Esophagus muscularis mucosa (tissue), 4 donors: Measurements from ENCODE around the gene CNTFR. TPM values are rescaled to one million over a fixed set of nuclear protein-coding genes. Genes with fewer than 3 reads are reported as not detected.

ENCODE experiments used
- DNase-seq: peaks from one replicate; pipeline ENCODE4 v3.0.0-alpha.2; 2017; ENCODE audit errors: extremely low spot score
- H3K27ac ChIP-seq, 4 donors: fragments of 200-600 bp; sonication (generic); replicated peaks in 1 of 4; 1 replicate in 3 of 4; 2 replicates in 1 of 4; pipeline ENCODE4 v1.5.1; 2016 to 2019; ENCODE audit warnings: mild to moderate bottlenecking in 1 of 4
- H3K27me3 ChIP-seq, 4 donors: fragments of 200-600 bp; sonication (generic); one replicate each; pipeline versions ENCODE4 v1.5.1 to v1.6.0; 2016 to 2019
- H3K36me3 ChIP-seq, 4 donors: fragments of 200-600 bp; sonication (generic); one replicate each; pipeline ENCODE4 v1.5.1; 2016 to 2019
- H3K4me1 ChIP-seq, 4 donors: fragments of 200-600 bp; sonication (generic); one replicate each; pipeline ENCODE4 v1.5.1; 2016 to 2019
- H3K4me3 ChIP-seq, 4 donors: fragments of 200-600 bp; sonication (generic); 1 replicate in 2 of 4; 2 replicates in 2 of 4; pipeline ENCODE4 v1.5.1; 2016 to 2019; ENCODE audit warnings: mild to moderate bottlenecking in 4 of 4, moderate library complexity in 1 of 4
- H3K9me3 ChIP-seq, 4 donors: fragments of 200-600 bp; sonication (generic); 1 replicate in 3 of 4; 2 replicates in 1 of 4; pipeline ENCODE4 v1.5.1; 2016 to 2019
- CTCF ChIP-seq, 3 experiments: fragments of 200-600 bp in 2 of 3; fragments of 450-650 bp in 1 of 3; sonication (generic) in 2 of 3; IDR thresholded peaks; one replicate each; pipeline ENCODE4 v1.5.1; 2017 to 2019; ENCODE audit warnings: antibody characterized with exemption in 3 of 3, mild to moderate bottlenecking in 2 of 3, moderate library complexity in 1 of 3
- EP300 ChIP-seq: sonication (generic); formaldehyde crosslinking; IDR thresholded peaks from one replicate; pipeline ENCODE4 v1.6.1; 2017; ENCODE audit warnings: antibody characterized with exemption
- POLR2A ChIP-seq: fragments of 450-650 bp; IDR thresholded peaks from one replicate; pipeline ENCODE4 v1.6.1; 2017; ENCODE audit warnings: antibody characterized with exemption, moderate library complexity, mild to moderate bottlenecking, low read depth
- POLR2AphosphoS5 ChIP-seq, 2 donors: sonication (generic); formaldehyde crosslinking; IDR thresholded peaks; one replicate each; pipeline ENCODE4 v1.6.1; 2017; ENCODE audit warnings: antibody characterized with exemption in 2 of 2
- WGBS: methylation state at CpG from one replicate; pipeline ENCODE4 v1.1.5; 2018; 5-methylcytosine and 5-hydroxymethylcytosine counted together
- intact Hi-C: fragments of 100-400 bp; cut with DNase I; formaldehyde crosslinking; loops from one replicate; pipeline ENCODE4 v1.15.1; 2023
- total RNA-seq, 4 donors: library from RNA; depleted of rRNA; stranded (reverse); fragments of >200 nt; gene quantifications; one replicate each; pipeline versions ENCODE4 v1.1.0 to v1.2.1, GENCODE V29; 2016

The CNTFR gene
- total RNA-seq, 4 donors from 2014 or later, result 1.2 to 3.8 (median 2.7) TPM

GRCh38 chr9:34575862-34576596 is 13.5 kb downstream of the CNTFR start:
- H3K27me3 ChIP-seq, result peaks cover 0 to 76% (median 18%) of the 10 kb centered on the region in 4 donors
- 83% methylated on average over 21 of the region's 21 CpGs for WGBS
- H3K27ac ChIP-seq, result no peak overlapping the region
- H3K4me1 ChIP-seq, result peaks cover 14 to 40% (median 27%) of the 10 kb centered on the region in 4 donors
- intact Hi-C loops, result no loop called here
- no peaks in the 10 kb centered on the region for H3K9me3 ChIP-seq
- no peaks in the 10 kb centered on the region for H3K36me3 ChIP-seq
- H3K4me3 ChIP-seq, result no peak overlapping the region
- TF ChIP-seq POLR2AphosphoS5 (IDR thresholded peaks at IDR 0.05) (no peak), EP300 (no peak), CTCF (IDR thresholded peaks at IDR 0.05) (no peak), POLR2A (no peak)
- DNase-seq, result no peak

GRCh38 chr9:34575241-34575640 is 14.3 kb downstream of the CNTFR start:
- peaks cover 0 to 68% (median 18%) of the 10 kb centered on the region in 4 donors for H3K27me3 ChIP-seq
- TF ChIP-seq EP300 (no peak), CTCF (IDR thresholded peaks at IDR 0.05) (no peak), POLR2A (no peak), POLR2AphosphoS5 (IDR thresholded peaks at IDR 0.05) (no peak)

DNA sequence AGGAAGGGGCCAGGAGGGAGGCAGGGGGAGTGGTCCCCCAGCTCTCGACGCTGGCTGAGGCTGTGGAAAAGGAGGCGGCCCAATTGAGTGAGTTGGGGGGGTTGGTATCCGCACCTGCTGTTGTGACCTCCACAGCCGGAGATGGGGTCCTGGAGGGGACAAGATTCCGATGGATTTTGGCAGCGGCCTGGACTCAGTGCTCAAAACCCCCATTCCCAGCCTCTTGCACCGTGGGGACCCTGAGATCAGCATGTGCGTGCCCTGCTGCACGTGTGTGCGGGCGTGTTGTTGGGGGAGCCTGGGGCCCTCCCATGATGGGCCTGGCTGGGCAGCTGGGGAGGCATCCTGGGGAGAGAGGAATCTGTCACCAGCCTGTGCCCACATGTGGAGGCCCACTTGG is 15.0 kb downstream of the CNTFR start:
- TF ChIP-seq POLR2AphosphoS5 (IDR thresholded peaks at IDR 0.05), result no peak
- no peak for TF ChIP-seq EP300
- no peak for TF ChIP-seq CTCF (IDR thresholded peaks at IDR 0.05)
- no peak for TF ChIP-seq POLR2A
- Histone ChIP-seq H3K36me3 (no peaks in the 10 kb centered on the region), H3K27ac (no peak overlapping the region), H3K9me3 (no peaks in the 10 kb centered on the region), H3K4me3 (no peak overlapping the region), H3K27me3 (peaks cover 0 to 61% (median 15%) of the 10 kb centered on the region in 4 donors), H3K4me1 (peaks cover 14 to 55% (median 38%) of the 10 kb centered on the region in 4 donors)
- DNase-seq, result no peak
- 96% methylated on average over 9 of the region's 12 CpGs for WGBS
- intact Hi-C loops, result no loop called here

More at GRCh38 chr9:34575241-34575640, 14.3 kb downstream of the CNTFR start:
- Histone ChIP-seq H3K36me3 (no peaks in the 10 kb centered on the region), H3K4me3 (no peak overlapping the region), H3K27ac (no peak overlapping the region), H3K9me3 (no peaks in the 10 kb centered on the region), H3K4me1 (peaks cover 14 to 48% (median 33%) of the 10 kb centered on the region in 4 donors)
- intact Hi-C loops, result no loop called here
- no peak for DNase-seq
- 53% methylated on average over 8 of the region's 8 CpGs for WGBS

DNA sequence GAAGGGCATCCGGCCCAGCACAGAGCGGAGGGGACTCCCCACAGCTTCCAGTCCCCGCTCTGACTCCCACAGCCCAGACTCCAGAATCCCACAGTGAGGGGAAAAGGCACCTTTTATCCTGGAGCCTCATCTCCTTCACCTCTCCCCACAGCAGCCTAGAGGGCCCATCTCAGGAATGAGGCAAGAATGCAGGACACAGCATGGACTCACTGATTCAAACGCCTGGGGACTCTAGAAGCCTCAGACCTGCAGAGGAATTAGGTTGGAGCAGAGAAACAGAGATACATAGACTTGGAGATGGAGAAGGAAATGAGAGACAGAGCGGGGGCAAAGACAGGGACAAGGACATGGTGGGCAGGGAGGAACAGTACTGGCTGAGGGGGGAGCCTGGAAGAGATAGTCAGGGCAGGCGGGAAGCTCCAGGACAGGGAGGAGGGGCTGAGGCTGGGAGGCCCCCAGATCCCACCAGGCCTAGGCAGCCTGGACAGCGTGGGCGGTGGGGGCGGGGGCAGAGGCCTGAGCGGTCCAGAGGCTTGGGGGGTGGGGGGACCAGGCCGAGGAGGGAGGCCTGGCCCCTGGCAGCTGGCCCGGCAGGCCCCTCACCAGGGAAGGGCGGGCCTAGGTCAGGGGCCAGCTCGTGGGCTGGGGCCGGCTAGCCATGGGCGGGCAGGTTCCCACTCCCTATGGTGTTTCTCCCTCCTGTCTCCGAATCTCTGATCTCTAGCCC is 15.8 kb downstream of the CNTFR start:
- no peak for DNase-seq
- intact Hi-C loops, result no loop called here
- H3K4me3 ChIP-seq, result no peak overlapping the region
- no peaks in the 10 kb centered on the region for H3K36me3 ChIP-seq
- peaks cover 0 to 54% (median 9%) of the 10 kb centered on the region in 4 donors for H3K27me3 ChIP-seq
- TF ChIP-seq EP300, result no peak
- no peak for TF ChIP-seq POLR2AphosphoS5 (IDR thresholded peaks at IDR 0.05)
- TF ChIP-seq POLR2A, result no peak
- no peak for TF ChIP-seq CTCF (IDR thresholded peaks at IDR 0.05)
- no peak overlapping the region for H3K27ac ChIP-seq
- 91% methylated on average over 14 of the region's 17 CpGs for WGBS
- H3K4me1 ChIP-seq, result peaks cover 8 to 51% (median 32%) of the 10 kb centered on the region in 4 donors
- no peaks in the 10 kb centered on the region for H3K9me3 ChIP-seq
